AG08395 (cell line): ENCODE data around the gene RAB3B.
"Not testable (repeated sequence)": the region's sequence is repeated elsewhere in the genome, so short reads cannot be mapped to it uniquely, and the experiment has no call there.

Experiments used
- DNase-seq: peaks from one replicate; pipeline ENCODE4 v3.0.0; 2012; ENCODE audit warnings: mixed read lengths, low spot score

RAB3B gene

GRCh38 chr1:51990478-51990965 lies at the start of gene RAB3B:
Gene RAB3B (minus strand): TSS chr1:51990700. CDS start chr1:51977117, 13,583 bp downstream.
- peak; percentile 92 for DNase-seq

GRCh38 chr1:52037909-52038308 lies 47.4 kb upstream of the RAB3B start:
- no peak for DNase-seq

GRCh38 chr1:52037402-52037814 lies 46.9 kb upstream of the RAB3B start:
- no peak for DNase-seq

- no peak for DNase-seq
Observed at GRCh38 chr1:52034050-52034384, 43.5 kb upstream of the RAB3B start.

GRCh38 chr1:52033190-52034049 lies 42.9 kb upstream of the RAB3B start, which contains the start of gene KTI12:
Gene KTI12 (minus strand): TSS chr1:52033810. CDS start chr1:52033761, 49 bp downstream.
- peak; percentile 94 for DNase-seq

GRCh38 chr1:52032785-52033131 lies 42.3 kb upstream of the RAB3B start:
- DNase-seq = peak; percentile 67

- DNase-seq = no peak
Observed at GRCh38 chr1:52032124-52032784, 41.8 kb upstream of the RAB3B start.

- not testable (repeated sequence) for DNase-seq
Observed at GRCh38 chr1:52028839-52029238, 38.3 kb upstream of the RAB3B start.

GRCh38 chr1:52028328-52028727 lies 37.8 kb upstream of the RAB3B start:
- no peak for DNase-seq

- DNase-seq = no peak
Observed at GRCh38 chr1:52026278-52026677, 35.8 kb upstream of the RAB3B start.

GRCh38 chr1:52022133-52022532 lies 31.6 kb upstream of the RAB3B start:
- no peak for DNase-seq

- no peak for DNase-seq
Observed at GRCh38 chr1:52008071-52008809, 17.7 kb upstream of the RAB3B start.

GRCh38 chr1:52007215-52008002 lies 16.9 kb upstream of the RAB3B start:
- no peak for DNase-seq

- not testable (repeated sequence) for DNase-seq
Observed at GRCh38 chr1:52006081-52006553, 15.6 kb upstream of the RAB3B start.

GRCh38 chr1:52005548-52005947 lies 15.0 kb upstream of the RAB3B start:
- DNase-seq = peak; percentile 53

- no peak for DNase-seq
Observed at GRCh38 chr1:52003877-52004276, 13.4 kb upstream of the RAB3B start.

- peak; percentile 90 for DNase-seq
Observed at GRCh38 chr1:52002038-52002917, 11.8 kb upstream of the RAB3B start.

GRCh38 chr1:51998701-51999100 lies 8.2 kb upstream of the RAB3B start:
- no peak for DNase-seq

GRCh38 chr1:51997974-51998382 lies 7.5 kb upstream of the RAB3B start:
- DNase-seq = no peak
